NCI-H82 treated with DMSO at 0.1 percent for 48 hours (cell line): ENCODE measurements around the gene ADPRHL1.
"Not testable (repeated sequence)": the region's sequence is repeated elsewhere in the genome, so short reads cannot be mapped to it uniquely, and the experiment has no call there.

Experiments used
- DNase-seq: peaks from one replicate; lab custom pipeline; 2025; ENCODE audit not compliant: unreplicated experiment; lab: John Stamatoyannopoulos, UW

The ADPRHL1 gene

DNA sequence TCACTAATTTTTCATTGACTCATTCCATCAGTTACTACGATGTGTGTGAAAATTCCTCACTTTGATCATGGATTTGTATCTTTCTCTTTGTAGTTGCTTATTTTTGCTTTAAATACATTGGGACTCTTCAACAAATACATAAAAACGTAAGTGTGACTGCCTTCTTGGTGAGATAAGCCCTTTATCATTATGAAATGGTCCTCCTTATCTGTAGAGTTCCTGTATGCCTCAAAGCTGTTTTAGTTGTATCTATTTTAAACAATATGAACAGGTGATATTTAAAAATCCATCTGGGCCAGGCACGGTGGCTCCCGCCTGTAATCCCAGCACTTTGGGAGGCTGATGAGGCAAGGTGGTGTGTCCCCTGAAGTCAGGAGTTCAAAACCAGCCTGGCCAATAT lies 25.9 kb upstream of the ADPRHL1 start:
- DNase-seq, result no peak

DNA sequence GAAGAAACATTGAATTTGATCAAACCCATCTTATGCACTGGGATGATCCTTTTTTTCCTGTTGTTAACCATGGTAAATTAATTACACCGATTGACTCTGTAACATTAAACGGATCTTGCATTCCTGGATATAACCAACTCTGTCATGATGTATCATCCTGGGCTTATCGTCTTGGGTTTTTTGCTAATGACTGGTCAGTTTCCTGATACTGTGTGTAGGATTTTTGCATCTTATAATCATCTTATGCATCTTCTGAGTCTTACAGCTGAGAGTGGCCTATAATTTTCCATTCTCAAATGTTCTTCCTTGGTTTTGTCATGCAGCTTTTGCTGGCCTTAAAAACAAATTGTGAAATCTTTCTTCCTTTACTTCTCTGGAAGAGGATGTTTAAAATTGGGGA lies 24.4 kb upstream of the ADPRHL1 start:
- DNase-seq, result no peak

DNA sequence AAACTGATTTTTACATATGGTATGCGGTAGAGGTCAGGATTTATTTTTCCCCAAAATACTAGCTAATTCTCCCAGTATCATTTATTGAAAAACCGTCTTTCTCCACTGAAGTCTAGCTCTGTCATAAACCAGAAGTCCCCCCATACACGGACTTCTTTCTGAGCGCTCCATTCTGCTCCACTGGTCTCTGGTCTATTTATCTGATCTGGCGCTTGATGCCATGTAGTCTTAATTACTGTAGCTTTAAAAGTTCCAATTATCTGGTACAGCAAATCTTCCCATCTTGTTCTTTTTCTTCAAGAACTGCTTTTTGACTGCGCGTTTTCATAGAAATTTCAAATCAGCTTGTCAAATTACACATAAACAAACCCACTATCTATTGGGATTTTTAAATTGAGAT lies 23.5 kb upstream of the ADPRHL1 start:
- no peak for DNase-seq

DNA sequence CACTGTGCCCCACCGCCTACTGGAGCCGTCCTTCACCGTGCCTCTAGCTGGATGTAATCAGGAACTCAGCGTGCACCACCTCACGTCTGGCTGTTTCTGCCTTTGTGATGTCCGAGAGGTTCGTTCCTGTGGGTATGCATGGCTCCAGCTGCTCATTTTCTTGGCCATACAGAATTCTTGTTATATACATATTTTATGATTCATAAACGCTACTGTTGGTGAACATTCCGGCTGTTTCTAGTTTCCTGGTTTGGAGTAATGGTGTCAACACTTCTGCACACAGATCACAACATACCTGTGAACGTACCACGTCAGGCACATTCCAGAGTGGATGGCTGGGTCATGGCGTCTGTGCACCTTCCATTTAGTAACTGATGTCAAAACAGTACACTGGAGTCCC lies 22.6 kb upstream of the ADPRHL1 start:
- no peak for DNase-seq

DNA sequence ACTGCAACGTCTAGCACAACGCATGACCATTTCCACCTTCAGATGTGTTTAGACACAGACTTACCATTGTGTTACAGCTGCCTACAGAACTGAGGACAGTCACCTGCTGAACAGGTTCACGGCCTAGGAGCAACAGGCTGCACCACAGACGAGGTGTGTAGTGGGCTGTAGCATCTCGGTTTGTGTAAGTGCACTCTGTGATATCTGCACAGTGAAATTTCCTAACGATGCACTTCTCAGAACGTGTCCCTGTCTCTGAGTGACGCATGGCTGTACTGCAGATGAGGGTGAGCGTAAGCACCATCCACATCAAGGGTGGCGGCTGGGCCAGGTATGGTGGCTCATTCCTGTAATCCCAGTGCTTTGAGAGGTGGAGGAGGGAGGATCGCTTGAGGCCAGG lies 22.0 kb upstream of the ADPRHL1 start:
- DNase-seq, result no peak

DNA sequence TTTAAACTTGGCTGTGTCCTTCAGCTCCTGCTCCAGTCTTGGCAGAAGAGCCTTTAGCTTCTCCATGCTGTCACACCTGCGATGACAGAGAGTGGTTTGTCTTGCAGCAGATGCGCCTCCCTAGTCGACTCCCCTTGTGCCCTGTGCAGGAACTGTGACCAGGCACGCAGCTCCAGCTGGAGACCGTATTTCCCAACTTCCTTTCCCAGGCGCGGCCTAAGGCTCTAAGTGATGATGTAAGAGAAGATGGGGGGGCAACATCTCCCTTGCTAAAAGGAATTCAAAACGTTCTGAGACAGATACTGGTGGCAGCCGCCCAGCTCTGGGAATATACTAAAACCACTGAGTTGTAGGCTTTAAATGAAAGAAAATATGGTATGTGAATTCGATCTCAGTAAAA lies 20.9 kb upstream of the ADPRHL1 start:
- DNase-seq, result no peak

DNA sequence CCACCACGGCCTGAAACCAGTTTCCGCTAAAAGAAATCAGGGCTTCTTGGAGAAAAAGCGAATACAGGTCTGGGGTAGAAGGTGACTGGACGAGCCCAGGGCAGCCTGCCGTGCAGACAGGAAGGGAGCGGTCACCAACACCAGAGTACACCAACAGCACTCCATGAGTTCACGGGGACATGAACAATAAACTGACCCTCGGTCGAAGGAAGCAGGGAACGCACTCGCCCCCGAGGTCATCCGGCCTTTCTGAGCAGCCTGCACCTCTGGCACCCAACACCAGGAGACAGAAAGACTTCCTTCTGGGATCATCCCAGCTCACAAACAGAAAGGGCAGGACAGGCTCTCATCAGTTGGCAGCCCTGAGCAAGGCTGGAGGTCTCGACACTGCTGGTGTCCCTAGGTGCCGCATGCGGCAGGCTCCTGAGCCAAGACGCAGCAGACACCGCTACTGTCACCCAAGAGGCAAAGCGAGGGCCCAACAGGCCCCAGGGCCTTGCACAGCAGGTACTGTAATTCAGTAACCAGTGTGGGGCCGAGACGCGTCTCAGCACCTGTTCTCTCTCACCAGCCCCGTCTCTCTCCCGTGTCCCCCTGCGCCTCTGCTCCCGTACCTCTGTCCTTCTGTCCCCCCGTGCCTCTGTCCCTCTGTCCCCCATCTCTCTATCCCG lies 19.2 kb upstream of the ADPRHL1 start:
- no peak for DNase-seq

GRCh38 chr13:113471844-113472243 lies 18.6 kb upstream of the ADPRHL1 start:
- no peak for DNase-seq

DNA sequence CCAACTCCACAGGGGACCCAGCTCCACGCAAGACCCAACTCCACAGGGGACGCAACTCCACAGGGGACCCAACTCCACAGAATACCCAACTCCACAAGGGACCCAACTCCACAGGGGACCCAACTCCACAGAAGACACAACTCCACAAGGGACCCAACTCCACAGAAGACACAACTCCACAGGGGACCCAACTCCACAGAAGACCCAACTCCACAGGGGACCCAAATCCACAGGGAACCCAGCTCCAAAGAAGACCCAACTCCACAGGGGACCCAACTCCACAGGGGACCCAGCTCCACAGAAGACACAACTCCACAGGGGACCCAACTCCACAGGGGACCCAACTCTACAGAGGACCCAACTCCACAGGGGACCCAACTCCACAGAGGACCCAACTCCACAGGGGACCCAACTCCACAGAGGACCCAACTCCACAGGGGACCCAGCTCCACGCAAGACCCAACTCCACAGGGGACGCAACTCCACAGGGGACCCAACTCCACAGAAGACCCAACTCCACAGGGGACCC lies 17.4 kb upstream of the ADPRHL1 start:
- DNase-seq, result not testable (repeated sequence)

DNA sequence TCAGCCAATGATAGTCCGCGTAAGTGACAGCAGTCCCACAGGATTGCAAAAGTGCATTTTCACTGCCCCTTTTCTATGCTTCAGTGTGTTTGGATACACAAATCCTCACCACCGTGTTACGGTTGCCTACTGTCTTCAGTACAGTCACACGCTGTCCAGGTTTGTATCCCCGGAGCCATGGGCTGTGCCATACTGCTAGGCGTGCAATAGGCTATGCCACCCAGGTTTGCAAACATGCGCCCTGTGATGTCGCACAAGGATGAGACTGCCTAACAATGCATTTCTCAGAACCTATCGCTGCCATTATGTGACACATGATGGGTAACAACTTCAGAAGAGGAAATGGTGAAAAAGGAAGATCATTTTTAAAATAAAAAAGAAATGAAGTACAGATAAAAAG lies 16.8 kb upstream of the ADPRHL1 start:
- no peak for DNase-seq

GRCh38 chr13:113469582-113469981 lies 16.3 kb upstream of the ADPRHL1 start:
- no peak for DNase-seq

GRCh38 chr13:113468472-113469201 lies 15.3 kb upstream of the ADPRHL1 start:
- DNase-seq, result no peak

- DNase-seq, result no peak
Observed at GRCh38 chr13:113468029-113468428, 14.7 kb upstream of the ADPRHL1 start.

GRCh38 chr13:113466383-113466782 lies 13.1 kb upstream of the ADPRHL1 start:
- DNase-seq, result no peak

DNA sequence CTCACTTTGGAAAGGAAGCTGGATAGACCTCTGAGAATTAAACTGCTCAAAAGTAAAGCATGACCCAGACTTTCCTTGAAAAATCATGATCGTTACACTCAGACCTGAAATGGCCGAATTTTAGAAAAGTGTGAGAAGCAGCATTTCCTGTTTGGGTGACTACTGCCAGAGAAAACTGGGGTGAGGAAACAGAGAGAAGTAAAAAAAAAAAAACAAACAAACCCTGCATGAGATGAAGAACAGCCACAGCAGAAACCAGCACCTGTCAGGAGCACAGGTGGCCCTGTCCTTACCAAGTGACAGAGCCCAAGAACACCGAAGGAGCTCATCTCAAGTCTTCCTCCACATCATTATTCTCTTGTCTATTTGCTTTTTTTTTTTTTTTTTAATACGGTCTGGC lies 12.0 kb upstream of the ADPRHL1 start:
- no peak for DNase-seq

GRCh38 chr13:113464476-113464875 lies 11.2 kb upstream of the ADPRHL1 start:
- no peak for DNase-seq

DNA sequence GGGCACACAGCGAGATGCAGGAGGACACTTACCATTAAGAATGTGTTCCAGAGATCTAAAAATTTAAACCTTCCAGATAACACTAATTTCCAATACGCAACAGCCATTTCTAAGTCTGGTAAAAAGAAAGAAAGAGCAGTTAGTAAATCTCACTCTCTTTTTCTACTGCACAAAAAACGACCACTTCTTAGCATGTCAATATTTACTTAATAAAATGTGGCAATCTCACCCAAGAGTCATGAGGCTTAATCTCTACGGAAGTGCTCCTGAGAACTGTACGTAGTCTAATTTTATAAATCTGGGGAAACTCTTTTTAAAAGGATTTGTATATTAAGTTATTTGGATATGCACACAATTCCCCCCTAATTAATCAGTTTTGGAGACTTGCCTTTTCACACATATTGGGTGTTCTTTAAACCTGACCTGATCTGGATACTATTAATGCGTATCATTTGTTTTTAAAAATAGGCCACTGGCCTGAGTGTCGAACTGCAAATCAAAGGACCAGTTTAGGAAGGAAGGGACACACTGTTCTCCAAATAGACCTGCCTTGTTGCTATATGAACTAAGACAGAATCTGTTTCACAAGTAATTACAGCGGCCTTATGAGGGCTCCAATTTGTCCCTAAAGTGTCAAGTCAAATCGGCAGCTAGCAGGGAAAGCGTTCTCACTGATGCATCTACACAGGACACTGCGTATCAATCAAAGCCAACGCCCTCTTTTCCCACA lies 7.9 kb upstream of the ADPRHL1 start:
- no peak for DNase-seq

- no peak for DNase-seq
Observed at GRCh38 chr13:113460599-113460998, 7.3 kb upstream of the ADPRHL1 start.

DNA sequence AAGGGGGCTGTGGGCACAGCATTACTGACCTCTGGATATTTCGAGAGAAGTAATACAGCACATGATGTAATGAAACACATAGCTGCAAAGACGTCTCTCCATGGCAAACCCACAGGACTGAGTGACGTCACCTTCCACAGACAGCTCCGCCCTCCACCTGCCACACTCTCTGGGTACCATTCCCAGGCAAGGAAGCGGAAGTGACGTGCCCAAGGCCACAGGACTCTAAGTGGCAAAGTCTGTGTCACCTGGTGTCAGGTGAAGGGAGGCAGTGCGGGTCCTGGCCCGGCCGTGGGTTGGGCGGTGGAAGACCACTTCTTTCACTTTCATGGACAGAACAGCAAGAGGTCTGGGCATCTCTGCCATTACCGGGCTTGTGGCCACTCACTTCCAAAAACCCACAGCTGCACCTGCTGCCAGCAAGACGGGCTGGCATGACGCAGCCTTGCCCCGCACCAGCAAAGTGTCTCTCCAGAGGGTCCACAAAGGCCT lies 6.8 kb upstream of the ADPRHL1 start:
- no peak for DNase-seq

DNA sequence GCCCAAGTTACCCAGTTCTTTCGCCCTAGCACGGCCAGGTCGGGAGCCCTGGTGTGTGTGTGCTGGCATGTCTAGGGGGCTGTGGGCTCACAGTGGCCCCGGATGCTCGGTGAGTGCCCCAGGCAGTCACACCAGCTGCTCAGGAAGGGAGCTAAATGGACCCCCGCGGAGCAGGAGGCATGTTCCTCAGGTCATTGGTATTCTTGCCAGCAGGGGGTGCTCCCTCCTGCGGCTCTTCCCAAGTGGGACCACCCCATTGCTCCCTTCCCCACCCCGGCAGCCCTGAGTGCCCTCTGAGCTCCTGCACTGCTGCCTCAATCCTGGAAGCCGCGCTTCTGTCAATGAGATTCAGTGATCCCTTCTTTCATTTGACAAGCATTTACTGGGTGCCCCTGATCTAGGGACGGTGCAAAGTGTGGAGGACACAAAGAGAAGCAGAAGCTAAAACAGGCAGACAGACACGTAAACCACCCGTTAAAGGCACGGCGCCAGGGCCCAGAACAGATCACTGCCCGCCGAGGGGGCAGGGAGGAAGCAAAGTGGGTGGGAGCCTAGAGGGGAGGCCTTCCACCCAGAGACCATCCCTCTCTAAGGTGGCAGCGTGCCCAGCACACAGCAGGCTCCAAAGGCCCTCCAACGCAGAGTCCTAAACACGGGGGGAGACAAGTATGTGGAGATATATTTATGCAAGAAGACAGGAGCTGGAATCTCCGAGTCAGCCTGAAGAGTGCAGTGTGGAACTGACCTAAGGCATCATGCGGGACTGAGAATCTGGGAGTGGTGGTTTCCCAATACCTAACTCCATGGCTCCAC lies 5.2 kb upstream of the ADPRHL1 start:
- no peak for DNase-seq

- no peak for DNase-seq
Observed at GRCh38 chr13:113457510-113457909, 4.2 kb upstream of the ADPRHL1 start.
